ENCODE results near the gene LARP4B. TPM values are rescaled to one million over a fixed set of nuclear protein-coding genes. Genes with fewer than 3 reads are reported as not detected.

Gene LARP4B
- total RNA-seq, 2 donors from 2014 or later: 42.2 to 70.6 TPM

DNA sequence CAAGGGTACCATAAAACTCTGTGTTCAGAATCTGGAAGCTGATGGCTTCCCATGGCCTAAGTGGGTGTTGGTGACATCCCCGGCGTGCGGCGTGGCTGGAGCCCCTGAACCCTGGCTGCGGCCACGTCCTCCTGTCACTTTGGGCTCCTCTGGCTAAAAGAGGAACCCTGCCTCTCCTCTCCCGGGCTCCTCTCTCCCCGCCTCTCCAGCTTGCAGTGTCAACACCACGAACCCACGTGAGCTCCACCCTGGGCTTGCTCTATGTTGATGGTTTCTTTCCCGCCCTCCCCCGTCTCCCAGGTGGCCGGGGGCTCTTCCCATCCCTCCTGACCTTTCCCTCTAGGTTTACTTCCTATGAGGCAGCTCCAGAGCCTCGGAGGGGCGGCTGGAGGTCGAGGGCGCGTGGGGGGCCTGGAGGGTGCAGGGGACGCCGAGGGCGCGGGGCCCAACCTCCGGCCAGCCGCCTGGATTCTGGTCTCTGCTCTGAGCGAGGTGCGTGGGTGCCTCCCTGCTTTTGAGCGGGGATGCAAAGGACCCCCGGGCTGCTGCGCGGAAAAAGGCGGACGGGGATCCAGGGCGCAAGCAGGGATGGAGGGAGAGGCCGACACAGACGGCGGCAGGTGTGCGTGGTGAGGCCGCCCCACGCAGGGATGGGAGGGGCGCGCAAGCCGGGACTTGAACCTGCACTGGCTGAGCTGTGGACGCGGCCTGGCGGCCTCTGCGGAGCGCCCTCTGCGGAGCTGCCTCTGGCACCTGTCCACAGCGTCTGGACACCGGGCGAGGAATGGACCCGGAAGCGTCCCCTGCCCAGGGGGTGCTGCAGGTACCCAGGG lies 126.5 kb downstream of the LARP4B start:
- ATAC-seq (ENCODE audit: insufficient number of reproducible peaks, low FRiP score, low read depth): no peak
- H3K27ac ChIP-seq: no peak overlapping the region
- H3K4me3 ChIP-seq: no peak overlapping the region
- H3K4me1 ChIP-seq (ENCODE audit: control insufficient read depth in 1 of 2, low read depth in 2 of 2): no peaks in the 10 kb centered on the region
- TF ChIP-seq, protein P1, sequence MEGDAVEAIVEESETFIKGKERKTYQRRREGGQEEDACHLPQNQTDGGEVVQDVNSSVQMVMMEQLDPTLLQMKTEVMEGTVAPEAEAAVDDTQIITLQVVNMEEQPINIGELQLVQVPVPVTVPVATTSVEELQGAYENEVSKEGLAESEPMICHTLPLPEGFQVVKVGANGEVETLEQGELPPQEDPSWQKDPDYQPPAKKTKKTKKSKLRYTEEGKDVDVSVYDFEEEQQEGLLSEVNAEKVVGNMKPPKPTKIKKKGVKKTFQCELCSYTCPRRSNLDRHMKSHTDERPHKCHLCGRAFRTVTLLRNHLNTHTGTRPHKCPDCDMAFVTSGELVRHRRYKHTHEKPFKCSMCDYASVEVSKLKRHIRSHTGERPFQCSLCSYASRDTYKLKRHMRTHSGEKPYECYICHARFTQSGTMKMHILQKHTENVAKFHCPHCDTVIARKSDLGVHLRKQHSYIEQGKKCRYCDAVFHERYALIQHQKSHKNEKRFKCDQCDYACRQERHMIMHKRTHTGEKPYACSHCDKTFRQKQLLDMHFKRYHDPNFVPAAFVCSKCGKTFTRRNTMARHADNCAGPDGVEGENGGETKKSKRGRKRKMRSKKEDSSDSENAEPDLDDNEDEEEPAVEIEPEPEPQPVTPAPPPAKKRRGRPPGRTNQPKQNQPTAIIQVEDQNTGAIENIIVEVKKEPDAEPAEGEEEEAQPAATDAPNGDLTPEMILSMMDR (IDR thresholded peaks at IDR 0.05): no peak
- H3K27me3 ChIP-seq (replicated peaks; ENCODE audit: insufficient read depth): no peaks in the 10 kb centered on the region
- DNase-seq (ENCODE audit: low spot score): no peak
- H3K9me3 ChIP-seq: no peaks in the 10 kb centered on the region
- H3K36me3 ChIP-seq: peaks cover 17% of the 10 kb centered on the region

DNA sequence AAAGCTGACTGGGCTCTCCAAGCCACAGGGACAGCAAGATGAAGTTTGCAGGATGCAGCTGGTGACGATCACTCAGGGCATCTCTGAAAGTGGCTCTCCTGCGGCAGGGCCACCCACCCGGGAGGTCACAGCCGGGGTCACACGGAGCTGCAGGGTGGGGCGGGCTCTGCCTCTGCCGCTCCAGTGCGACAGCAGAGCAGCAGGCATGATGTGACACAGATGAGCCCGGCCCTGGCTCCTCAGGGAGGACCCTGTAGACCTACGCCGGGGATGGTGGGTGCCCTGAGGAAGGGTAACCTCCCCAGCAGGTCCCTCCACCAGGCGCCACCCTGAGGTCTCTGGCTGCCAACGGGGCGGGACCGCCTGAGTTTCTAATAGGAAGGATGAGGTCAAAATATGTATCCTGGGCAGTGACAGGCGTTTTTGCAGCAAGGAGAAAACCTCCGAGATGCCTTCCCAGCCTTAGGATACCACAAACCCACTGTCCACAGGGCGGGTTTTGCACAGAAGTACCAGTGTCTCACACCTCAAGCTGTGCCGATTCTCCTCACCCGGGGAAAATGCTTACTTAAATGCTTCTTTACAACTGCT lies 127.2 kb downstream of the LARP4B start:
- H3K36me3 ChIP-seq: peaks cover 13% of the 10 kb centered on the region
- ATAC-seq (ENCODE audit: insufficient number of reproducible peaks, low FRiP score, low read depth): no peak
- H3K27ac ChIP-seq: no peak overlapping the region
- DNase-seq (ENCODE audit: low spot score): no peak
- H3K4me3 ChIP-seq: no peak overlapping the region
- H3K27me3 ChIP-seq (replicated peaks; ENCODE audit: insufficient read depth): no peaks in the 10 kb centered on the region
- no peaks in the 10 kb centered on the region for H3K4me1 ChIP-seq (ENCODE audit: control insufficient read depth in 1 of 2, low read depth in 2 of 2)
- H3K9me3 ChIP-seq: no peaks in the 10 kb centered on the region
- TF ChIP-seq, protein P1 (IDR thresholded peaks at IDR 0.05): no peak

DNA sequence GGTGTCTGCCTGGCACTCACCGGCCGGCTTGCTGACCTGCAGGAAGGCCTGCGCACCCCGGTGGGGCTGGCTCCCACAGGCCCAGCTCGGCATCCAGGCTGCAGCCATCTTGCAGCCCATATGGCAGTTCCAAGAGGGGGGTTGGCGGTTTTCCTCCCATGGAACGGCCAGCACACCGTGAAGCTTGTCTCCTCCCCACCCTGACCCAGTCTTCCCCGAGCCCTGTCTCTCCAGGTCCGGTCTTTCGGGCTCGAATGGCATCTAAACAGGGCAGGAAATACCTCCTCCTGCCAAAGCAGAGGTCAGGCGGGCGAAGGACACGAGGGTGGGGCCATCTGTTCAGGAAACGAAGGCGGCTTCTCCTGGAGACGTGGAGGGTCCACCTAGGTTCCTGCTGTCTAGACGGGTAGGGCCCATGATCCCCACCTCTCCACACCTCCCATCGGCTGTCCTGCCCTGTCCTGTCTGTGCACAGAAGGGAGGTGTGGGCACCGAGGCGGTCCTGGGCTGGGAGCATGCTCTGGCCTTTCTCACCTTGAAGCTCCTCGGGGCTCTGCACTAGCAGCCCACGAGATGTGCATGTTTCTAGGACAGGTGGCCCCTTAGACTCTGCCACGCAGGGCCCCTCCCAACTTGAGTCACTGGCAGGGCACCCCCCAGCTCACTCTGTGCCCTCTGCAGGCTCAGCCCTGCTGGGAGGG lies 128.3 kb downstream of the LARP4B start:
- TF ChIP-seq, protein P1 (IDR thresholded peaks at IDR 0.05): no peak
- ATAC-seq (ENCODE audit: insufficient number of reproducible peaks, low FRiP score, low read depth): no peak
- no peaks in the 10 kb centered on the region for H3K27me3 ChIP-seq (replicated peaks; ENCODE audit: insufficient read depth)
- peaks cover 13% of the 10 kb centered on the region for H3K36me3 ChIP-seq
- H3K27ac ChIP-seq: no peak overlapping the region
- no peak for DNase-seq (ENCODE audit: low spot score)
- no peaks in the 10 kb centered on the region for H3K9me3 ChIP-seq
- no peaks in the 10 kb centered on the region for H3K4me1 ChIP-seq (ENCODE audit: control insufficient read depth in 1 of 2, low read depth in 2 of 2)
- H3K4me3 ChIP-seq: no peak overlapping the region

GRCh38 chr10:802506-802905 lies 129.0 kb downstream of the LARP4B start:
- Histone ChIP-seq H3K36me3 (peaks cover 10% of the 10 kb centered on the region), H3K4me1 (ENCODE audit: control insufficient read depth in 1 of 2, low read depth in 2 of 2) (no peaks in the 10 kb centered on the region), H3K4me3 (no peak overlapping the region), H3K9me3 (no peaks in the 10 kb centered on the region), H3K27me3 (replicated peaks; ENCODE audit: insufficient read depth) (no peaks in the 10 kb centered on the region), H3K27ac (no peak overlapping the region)
- DNase-seq (ENCODE audit: low spot score) (no peak), ATAC-seq (ENCODE audit: insufficient number of reproducible peaks, low FRiP score, low read depth) (no peak)
- TF ChIP-seq, protein P1 (IDR thresholded peaks at IDR 0.05): no peak

DNA sequence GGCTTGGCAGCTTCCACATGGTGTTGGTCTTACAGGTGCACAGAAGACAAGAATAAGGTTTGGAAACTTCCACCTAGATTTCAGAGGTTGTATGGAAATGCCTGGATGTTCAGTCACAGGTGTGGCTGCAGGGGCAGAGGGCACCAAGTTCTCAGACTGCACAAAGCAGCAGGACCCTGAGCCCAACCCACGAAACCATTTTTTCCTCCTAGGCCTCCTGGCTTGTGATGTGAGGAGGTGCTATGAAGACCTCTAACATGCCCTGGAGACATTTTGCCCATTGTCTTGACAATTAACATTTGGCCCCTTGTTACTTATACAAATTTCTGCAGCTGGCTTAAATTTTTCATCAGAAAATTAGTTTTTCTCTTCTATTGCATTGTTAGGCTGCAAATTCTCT lies 134.3 kb downstream of the LARP4B start:
- H3K27me3 ChIP-seq (replicated peaks; ENCODE audit: insufficient read depth): no peaks in the 10 kb centered on the region
- H3K27ac ChIP-seq: no peak overlapping the region
- ATAC-seq (ENCODE audit: insufficient number of reproducible peaks, low FRiP score, low read depth) (no peak), DNase-seq (ENCODE audit: low spot score) (no peak)
- H3K4me1 ChIP-seq (ENCODE audit: control insufficient read depth in 1 of 2, low read depth in 2 of 2): no peaks in the 10 kb centered on the region
- H3K9me3 ChIP-seq: no peaks in the 10 kb centered on the region
- TF ChIP-seq, protein P1 (IDR thresholded peaks at IDR 0.05): no peak
- H3K36me3 ChIP-seq: no peaks in the 10 kb centered on the region
- no peak overlapping the region for H3K4me3 ChIP-seq

All from thoracic aorta (tissue), 2 donors.